Erythroblast (primary cell): ENCODE results near the gene SFMBT1.

Experiments
- GATA1 ChIP-seq: IDR thresholded peaks from 2 replicates; pipeline ENCODE4 v1.6.1; 2011; ENCODE audit warnings: low read depth, mild to moderate bottlenecking, control low read depth, low read length, moderate library complexity
- POLR2A ChIP-seq: IDR thresholded peaks from 2 replicates; pipeline ENCODE4 v1.6.1; 2011; ENCODE audit warnings: mild to moderate bottlenecking, low read length

DNA sequence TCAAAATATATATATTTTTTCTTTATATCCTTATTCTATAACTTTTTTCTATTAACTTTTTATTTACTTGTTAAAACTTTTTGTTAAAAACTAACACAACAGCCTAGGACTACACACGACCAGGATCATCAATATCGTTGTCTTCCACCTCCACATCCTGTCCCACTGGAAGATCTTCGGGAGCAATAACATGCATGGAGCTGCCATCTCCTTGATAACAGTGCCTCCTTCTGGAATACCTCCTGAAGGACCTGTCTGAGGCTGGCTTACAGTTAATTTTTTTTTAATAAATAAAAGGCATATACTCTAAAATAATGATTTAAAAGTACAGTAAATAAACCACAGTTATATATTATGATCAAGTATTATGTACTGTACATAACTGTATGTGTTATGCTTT, 58.9 kb downstream of the SFMBT1 start:
- TF ChIP-seq POLR2A: no peak
- no peak for TF ChIP-seq GATA1
